GM20000 (cell line): ENCODE results near the gene ALOXE3.

Experiments
- DNase-seq: peaks from one replicate; pipeline ENCODE4 v3.0.0; 2012; ENCODE audit warnings: low spot score
- CTCF ChIP-seq: IDR thresholded peaks from 2 replicates; pipeline ENCODE4 v1.5.1; 2012; ENCODE audit warnings: mild to moderate bottlenecking, control low read depth; ENCODE audit errors: extremely low read depth, missing control alignments

The ALOXE3 gene

GRCh38 chr17:8053600-8053999 is 64.7 kb downstream of the ALOXE3 start:
- no peak for DNase-seq
- no peak for TF ChIP-seq CTCF

- TF ChIP-seq CTCF, result no peak
- no peak for DNase-seq
Measured at GRCh38 chr17:8052256-8053252, 65.8 kb downstream of the ALOXE3 start.

GRCh38 chr17:8051831-8052230 is 66.5 kb downstream of the ALOXE3 start:
- no peak for DNase-seq
- TF ChIP-seq CTCF, result no peak

- no peak for DNase-seq
- no peak for TF ChIP-seq CTCF
Measured at GRCh38 chr17:8048736-8049135, 69.6 kb downstream of the ALOXE3 start.

- no peak for TF ChIP-seq CTCF
- no peak for DNase-seq
Measured at GRCh38 chr17:8048236-8048635, 70.1 kb downstream of the ALOXE3 start.

GRCh38 chr17:8047769-8048110 is 70.6 kb downstream of the ALOXE3 start:
- no peak for TF ChIP-seq CTCF
- DNase-seq, result no peak

- no peak for DNase-seq
Measured at GRCh38 chr17:8046929-8047768, 71.2 kb downstream of the ALOXE3 start.

More at GRCh38 chr17:8046929-8047768, 71.2 kb downstream of the ALOXE3 start:
- TF ChIP-seq CTCF, result no peak
